ENCODE measurements around the gene PLAAT4. TPM values are rescaled to one million over a fixed set of nuclear protein-coding genes. Genes with fewer than 3 reads are reported as not detected.

PLAAT4 gene
- total RNA-seq, 2 experiments from 2014 or later: 1.3 to 6.8 TPM

DNA sequence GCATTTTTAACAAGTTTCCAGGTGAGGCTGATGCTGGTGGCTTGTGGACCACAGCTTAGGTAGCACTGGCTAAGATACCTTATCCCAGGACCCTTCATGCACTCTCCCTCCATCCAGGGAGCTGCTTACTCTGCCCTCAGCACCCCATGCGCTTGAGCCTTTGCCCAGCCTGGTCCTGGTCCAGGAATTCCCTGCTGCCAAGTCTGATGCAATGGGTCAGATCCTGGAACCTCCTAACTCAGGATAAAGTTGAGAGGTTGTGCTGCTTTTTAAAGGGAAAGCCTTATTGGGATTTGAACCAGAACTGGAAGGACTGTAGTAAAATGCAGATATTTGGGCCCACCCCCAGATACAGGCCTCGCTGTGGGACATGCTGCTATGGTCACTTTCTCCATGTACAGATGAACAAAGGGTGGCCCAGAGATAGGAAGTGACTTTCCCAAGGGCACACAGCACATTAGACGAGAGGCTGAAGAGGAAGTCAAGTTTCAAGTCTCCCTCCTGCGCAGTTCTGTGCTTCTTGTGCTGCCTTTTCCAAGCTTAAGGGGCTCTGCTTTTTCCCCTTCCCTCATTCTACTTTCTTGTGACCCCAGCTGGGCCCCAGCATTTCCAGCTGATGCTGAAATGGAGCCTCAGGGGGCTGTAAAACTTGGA is 31.5 kb upstream of the PLAAT4 start:
- H3K9me3 ChIP-seq (ENCODE audit: low read length): peaks cover 6% of the 10 kb centered on the region; the same call in 1 of the 2 replicates
- no peak for TF ChIP-seq EZH2phosphoT487 (IDR thresholded peaks at IDR 0.05; ENCODE audit: borderline replicate concordance, low read depth, low read length)
- no peak for TF ChIP-seq CTCF (conservative IDR thresholded peaks at IDR 0.05; ENCODE audit: low read length)
- intact Hi-C loops (cut with micrococcal nuclease; ENCODE audit: unreplicated experiment): no loop called here
- H2AFZ ChIP-seq (ENCODE audit: low read length): no peak overlapping the region
- H3K4me3 ChIP-seq (ENCODE audit: low read depth, low read length, poor library complexity, severe bottlenecking): no peak overlapping the region
- no peaks in the 10 kb centered on the region for H3K9me2 ChIP-seq (ENCODE audit: insufficient read depth, low read length)
- DNase-seq (ENCODE audit: low spot score): no peak
- no TSS peak for BruUV-seq (replicated peaks)
- ChIA-PET POLR2A (no interaction called here), CTCF (ENCODE audit: unreplicated experiment) (no interaction called here)
- H4K20me1 ChIP-seq (ENCODE audit: insufficient read depth, low read length): no peaks in the 10 kb centered on the region
- H3K79me2 ChIP-seq (ENCODE audit: insufficient read depth, low read depth, low read length): no peaks in the 10 kb centered on the region
- no peaks in the 10 kb centered on the region for H3K4me1 ChIP-seq (ENCODE audit: insufficient read depth, low read length, poor library complexity, severe bottlenecking)
- H3K27ac ChIP-seq (ENCODE audit: low read depth, low read length, poor library complexity, severe bottlenecking): no peak overlapping the region
- no peak overlapping the region for H3K4me2 ChIP-seq (ENCODE audit: low read length)
- H3K36me3 ChIP-seq (ENCODE audit: insufficient read depth, low read length): no peaks in the 10 kb centered on the region

DNA sequence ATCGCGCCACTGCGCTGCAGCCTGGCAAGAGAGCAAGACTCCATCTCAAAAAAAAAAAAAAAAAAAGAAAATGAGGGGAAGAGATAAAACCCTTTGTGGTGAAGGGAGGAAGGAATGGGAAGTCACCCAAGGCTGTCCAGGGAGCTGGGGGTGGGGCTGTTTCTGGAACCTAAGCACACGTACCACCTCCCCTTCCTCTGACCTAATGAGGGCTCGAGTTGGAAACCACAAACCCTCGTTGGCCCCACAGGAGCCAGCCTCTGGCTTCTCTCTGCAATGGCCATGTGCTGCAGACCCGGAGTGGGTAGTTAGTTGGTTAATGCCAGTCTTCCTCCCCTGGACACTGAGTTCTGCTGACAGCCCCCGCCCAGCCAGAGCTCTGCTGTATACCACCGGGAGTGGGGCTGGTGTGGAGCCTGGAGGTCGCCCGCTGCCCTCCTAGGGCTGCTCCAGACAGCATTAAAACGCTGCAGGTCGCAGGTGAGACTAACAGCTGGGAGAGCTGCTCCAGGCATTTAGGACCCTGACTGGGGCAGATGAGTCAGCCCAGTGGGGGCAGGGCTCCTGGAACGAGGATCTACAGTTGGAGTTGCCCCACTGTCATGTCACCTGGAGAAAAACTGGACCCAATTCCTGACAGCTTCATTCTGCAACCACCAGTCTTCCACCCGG is 30.6 kb upstream of the PLAAT4 start, which contains the start of gene LGALS12:
Gene LGALS12, plus strand, starts transcription at position 228 of the 672 bp plus-strand sequence. Its CDS starts 375 bp downstream, at position 603.
- no peak within 1 kb of the TSS for H3K4me3 ChIP-seq (ENCODE audit: low read depth, low read length, poor library complexity, severe bottlenecking)
- no peak within 1 kb of the TSS for H2AFZ ChIP-seq (ENCODE audit: low read length)
- CTCF ChIA-PET (ENCODE audit: unreplicated experiment): no interaction called here
- no peaks in the 10 kb centered on the region for H3K9me2 ChIP-seq (ENCODE audit: insufficient read depth, low read length)
- intact Hi-C loops (cut with micrococcal nuclease; ENCODE audit: unreplicated experiment): no loop called here
- no TSS peak for BruUV-seq (replicated peaks)
- H4K20me1 ChIP-seq (ENCODE audit: insufficient read depth, low read length): no peaks in the 10 kb centered on the region
- no peak within 1 kb of the TSS for H3K27ac ChIP-seq (ENCODE audit: low read depth, low read length, poor library complexity, severe bottlenecking)
- no peak for TF ChIP-seq CTCF (conservative IDR thresholded peaks at IDR 0.05; ENCODE audit: low read length)
- no peaks in the 10 kb centered on the region for H3K4me1 ChIP-seq (ENCODE audit: insufficient read depth, low read length, poor library complexity, severe bottlenecking)
- POLR2A ChIA-PET: interaction anchor here (0.7 kb wide), 1 partner anchor 110 kb away, joined by 4 read pairs; no protein-coding TSS in a partner anchor
- DNase-seq (ENCODE audit: low spot score): no peak
- no peaks in the 10 kb centered on the region for H3K9me3 ChIP-seq (ENCODE audit: low read length)
- no peak within 1 kb of the TSS for H3K4me2 ChIP-seq (ENCODE audit: low read length)
- no peaks in the 10 kb centered on the region for H3K36me3 ChIP-seq (ENCODE audit: insufficient read depth, low read length)
- no peaks in the 10 kb centered on the region for H3K79me2 ChIP-seq (ENCODE audit: insufficient read depth, low read depth, low read length)

GRCh38 chr11:63506876-63507275 is 29.7 kb upstream of the PLAAT4 start:
- Histone ChIP-seq H3K79me2 (ENCODE audit: insufficient read depth, low read depth, low read length) (no peaks in the 10 kb centered on the region), H4K20me1 (ENCODE audit: insufficient read depth, low read length) (no peaks in the 10 kb centered on the region)

More at GRCh38 chr11:63506876-63507275, 29.7 kb upstream of the PLAAT4 start:
- no peak for DNase-seq (ENCODE audit: low spot score)
- H3K9me3 ChIP-seq (ENCODE audit: low read length): no peaks in the 10 kb centered on the region
- CTCF ChIA-PET (ENCODE audit: unreplicated experiment): no interaction called here
- POLR2A ChIA-PET: interaction anchor here (0.7 kb wide), 1 partner anchor 55 kb away, joined by 4 read pairs; no protein-coding TSS in a partner anchor
- no peaks in the 10 kb centered on the region for H3K9me2 ChIP-seq (ENCODE audit: insufficient read depth, low read length)
- intact Hi-C loops (cut with micrococcal nuclease; ENCODE audit: unreplicated experiment): no loop called here
- TF ChIP-seq CTCF (conservative IDR thresholded peaks at IDR 0.05; ENCODE audit: low read length) (no peak), EZH2phosphoT487 (IDR thresholded peaks at IDR 0.05; ENCODE audit: borderline replicate concordance, low read depth, low read length) (no peak)
- no peak overlapping the region for H3K4me3 ChIP-seq (ENCODE audit: low read depth, low read length, poor library complexity, severe bottlenecking)
- no TSS peak for BruUV-seq (replicated peaks)
- H3K4me2 ChIP-seq (ENCODE audit: low read length): no peak overlapping the region
- no peak overlapping the region for H3K27ac ChIP-seq (ENCODE audit: low read depth, low read length, poor library complexity, severe bottlenecking)
- H2AFZ ChIP-seq (ENCODE audit: low read length): no peak overlapping the region
- H3K4me1 ChIP-seq (ENCODE audit: insufficient read depth, low read length, poor library complexity, severe bottlenecking): no peaks in the 10 kb centered on the region
- H3K36me3 ChIP-seq (ENCODE audit: insufficient read depth, low read length): no peaks in the 10 kb centered on the region

All from OCI-LY7 (cell line).